ENCODE data around the gene ZBTB46. TPM values are rescaled to one million over a fixed set of nuclear protein-coding genes. Genes with fewer than 3 reads are reported as not detected.
A peak's percentile ranks its signal among the peaks of the same experiment; 100 is the strongest.

ZBTB46 gene
- total RNA-seq, 4 donors from 2014 or later = 11.5 to 20.4 (median 12.6) TPM

- TF ChIP-seq EP300 (IDR thresholded peaks at IDR 0.05) (peak; percentile 37 to 77), POLR2A (IDR thresholded peaks at IDR 0.05) (no peak)
- TF ChIP-seq, protein P1, sequence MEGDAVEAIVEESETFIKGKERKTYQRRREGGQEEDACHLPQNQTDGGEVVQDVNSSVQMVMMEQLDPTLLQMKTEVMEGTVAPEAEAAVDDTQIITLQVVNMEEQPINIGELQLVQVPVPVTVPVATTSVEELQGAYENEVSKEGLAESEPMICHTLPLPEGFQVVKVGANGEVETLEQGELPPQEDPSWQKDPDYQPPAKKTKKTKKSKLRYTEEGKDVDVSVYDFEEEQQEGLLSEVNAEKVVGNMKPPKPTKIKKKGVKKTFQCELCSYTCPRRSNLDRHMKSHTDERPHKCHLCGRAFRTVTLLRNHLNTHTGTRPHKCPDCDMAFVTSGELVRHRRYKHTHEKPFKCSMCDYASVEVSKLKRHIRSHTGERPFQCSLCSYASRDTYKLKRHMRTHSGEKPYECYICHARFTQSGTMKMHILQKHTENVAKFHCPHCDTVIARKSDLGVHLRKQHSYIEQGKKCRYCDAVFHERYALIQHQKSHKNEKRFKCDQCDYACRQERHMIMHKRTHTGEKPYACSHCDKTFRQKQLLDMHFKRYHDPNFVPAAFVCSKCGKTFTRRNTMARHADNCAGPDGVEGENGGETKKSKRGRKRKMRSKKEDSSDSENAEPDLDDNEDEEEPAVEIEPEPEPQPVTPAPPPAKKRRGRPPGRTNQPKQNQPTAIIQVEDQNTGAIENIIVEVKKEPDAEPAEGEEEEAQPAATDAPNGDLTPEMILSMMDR (IDR thresholded peaks at IDR 0.05) = peak; percentile 70 to 89 (median 71)
- WGBS, 2 donors = 8 to 9% methylated on average over 34 to 37 of the region's 38 CpGs
- peaks cover 0 to 29% (median 13%) of the 10 kb centered on the region in 3 donors for H3K36me3 ChIP-seq
- peak overlapping the region; percentile 76 to 99 (median 91) for H3K27ac ChIP-seq
- peak overlapping the region; percentile 61 to 100 (median 73) for H3K4me3 ChIP-seq
- no peaks in the 10 kb centered on the region for H3K9me3 ChIP-seq
- peaks cover 0 to 55% (median 22%) of the 10 kb centered on the region in 4 donors for H3K4me1 ChIP-seq
- peak; percentile 72 to 73 for DNase-seq (ENCODE audit: low spot score in 2 of 2)
- no peaks in the 10 kb centered on the region for H3K27me3 ChIP-seq
Measured at GRCh38 chr20:63863798-63864544, 32.9 kb upstream of the ZBTB46 start.

- no peaks in the 10 kb centered on the region for H3K9me3 ChIP-seq
- H3K36me3 ChIP-seq = peaks cover 0 to 21% (median 7%) of the 10 kb centered on the region in 3 donors
- H3K4me1 ChIP-seq = peaks cover 0 to 56% (median 29%) of the 10 kb centered on the region in 4 donors
- H3K27ac ChIP-seq = peak overlapping the region; percentile 76 to 99 (median 91)
- TF ChIP-seq EP300 (IDR thresholded peaks at IDR 0.05) (no peak), POLR2A (IDR thresholded peaks at IDR 0.05) (no peak)
- TF ChIP-seq, protein P1 (IDR thresholded peaks at IDR 0.05) = no peak
- peak overlapping the region in 2 of 4 donors; percentile 62 to 84 for H3K4me3 ChIP-seq
- DNase-seq (ENCODE audit: low spot score in 2 of 2) = no peak
- no peaks in the 10 kb centered on the region for H3K27me3 ChIP-seq
- 67 to 84% methylated on average over 18 of the region's 18 CpGs for WGBS, 2 donors
Measured at GRCh38 chr20:63863021-63863797, 32.1 kb upstream of the ZBTB46 start.

DNA sequence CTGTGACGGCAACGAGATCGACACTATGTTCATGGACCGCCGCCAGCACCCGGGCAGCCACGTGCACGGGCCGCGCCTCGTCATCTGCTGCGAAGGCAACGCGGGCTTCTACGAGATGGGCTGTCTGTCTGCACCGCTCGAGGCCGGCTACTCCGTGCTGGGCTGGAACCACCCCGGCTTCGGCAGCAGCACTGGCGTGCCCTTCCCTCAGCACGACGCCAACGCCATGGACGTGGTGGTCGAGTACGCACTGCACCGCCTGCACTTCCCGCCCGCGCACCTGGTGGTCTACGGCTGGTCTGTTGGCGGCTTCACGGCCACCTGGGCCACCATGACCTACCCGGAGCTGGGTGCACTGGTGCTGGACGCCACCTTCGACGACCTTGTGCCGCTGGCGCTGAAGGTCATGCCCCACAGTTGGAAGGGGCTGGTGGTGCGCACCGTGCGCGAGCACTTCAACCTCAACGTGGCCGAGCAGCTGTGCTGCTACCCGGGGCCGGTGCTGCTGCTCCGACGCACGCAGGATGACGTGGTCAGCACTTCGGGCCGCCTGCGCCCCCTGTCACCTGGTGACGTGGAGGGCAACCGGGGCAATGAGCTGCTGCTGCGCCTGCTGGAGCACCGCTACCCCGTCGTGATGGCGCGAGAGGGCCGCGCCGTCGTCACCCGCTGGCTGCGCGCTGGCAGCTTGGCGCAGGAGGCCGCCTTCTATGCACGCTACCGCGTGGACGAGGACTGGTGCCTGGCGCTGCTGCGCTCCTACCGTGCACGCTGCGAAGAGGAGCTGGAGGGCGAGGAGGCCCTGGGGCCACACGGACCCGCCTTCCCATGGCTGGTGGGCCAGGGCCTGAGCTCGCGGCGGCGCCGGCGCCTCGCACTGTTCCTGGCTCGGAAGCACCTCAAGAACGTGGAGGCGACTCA is 31.2 kb upstream of the ZBTB46 start:
- no peaks in the 10 kb centered on the region for H3K9me3 ChIP-seq
- H3K27me3 ChIP-seq = no peaks in the 10 kb centered on the region
- H3K27ac ChIP-seq = no peak overlapping the region
- H3K36me3 ChIP-seq = peaks cover 0 to 19% (median 7%) of the 10 kb centered on the region in 3 donors
- TF ChIP-seq, protein P1 (IDR thresholded peaks at IDR 0.05) = no peak
- TF ChIP-seq EP300 (IDR thresholded peaks at IDR 0.05) (no peak), POLR2A (IDR thresholded peaks at IDR 0.05) (no peak)
- WGBS, 2 donors = 96% methylated on average over 72 to 85 of the region's 95 CpGs
- DNase-seq (ENCODE audit: low spot score in 2 of 2) = no peak
- H3K4me3 ChIP-seq = no peak overlapping the region
- H3K4me1 ChIP-seq = peaks cover 0 to 57% (median 37%) of the 10 kb centered on the region in 4 donors

GRCh38 chr20:63861365-63861934 is 30.4 kb upstream of the ZBTB46 start, which contains the start of gene ABHD16B:
Gene ABHD16B, plus strand, starts transcription at chr20:63861498. Its CDS starts 43 bp downstream, at chr20:63861541.
- no peaks in the 10 kb centered on the region for H3K27me3 ChIP-seq
- no peak for DNase-seq (ENCODE audit: low spot score in 2 of 2)
- whole genome bisulfite sequencing, 2 donors = 93 to 96% methylated on average over 34 to 42 of the region's 59 CpGs
- H3K4me1 ChIP-seq = peaks cover 0 to 54% (median 34%) of the 10 kb centered on the region in 4 donors
- no peak within 1 kb of the TSS for H3K4me3 ChIP-seq
- peaks cover 0 to 19% (median 7%) of the 10 kb centered on the region in 3 donors for H3K36me3 ChIP-seq
- no peaks in the 10 kb centered on the region for H3K9me3 ChIP-seq
- H3K27ac ChIP-seq = peak within 1 kb of the TSS in 1 of 4 donors; percentile 34
- no peak for TF ChIP-seq POLR2A (IDR thresholded peaks at IDR 0.05)
- no peak for TF ChIP-seq EP300 (IDR thresholded peaks at IDR 0.05)

Data from tibial nerve (tissue), 4 donors.